Muscle layer of colon (tissue), 2 donors: ENCODE measurements around the gene KRTAP22-1.

Source experiments
- H3K27ac ChIP-seq: one replicate; pipeline ENCODE4 v1.7.0; 2013; ENCODE audit warnings: low read depth, mild to moderate bottlenecking, low read length, moderate library complexity
- H3K27me3 ChIP-seq, 2 donors: one replicate each; pipeline ENCODE4 v1.7.0; 2013; ENCODE audit warnings: low read length in 2 of 2, mild to moderate bottlenecking in 2 of 2; ENCODE audit not compliant: insufficient read depth in 2 of 2, control insufficient read depth in 1 of 2
- H3K36me3 ChIP-seq: one replicate; pipeline ENCODE4 v1.7.0; 2013; ENCODE audit warnings: mild to moderate bottlenecking, low read length; ENCODE audit not compliant: insufficient read depth
- H3K4me1 ChIP-seq: one replicate; pipeline ENCODE4 v1.7.0; 2013; ENCODE audit warnings: mild to moderate bottlenecking, low read length; ENCODE audit not compliant: insufficient read depth
- H3K4me3 ChIP-seq, 2 donors: one replicate each; pipeline ENCODE4 v1.7.0; 2013; ENCODE audit warnings: low read length in 2 of 2, low read depth in 1 of 2, mild to moderate bottlenecking in 1 of 2, moderate library complexity in 1 of 2
- H3K9ac ChIP-seq: one replicate; pipeline ENCODE4 v1.7.0; 2013; ENCODE audit warnings: low read length
- H3K9me3 ChIP-seq: one replicate; pipeline ENCODE4 v1.7.0; 2013; ENCODE audit warnings: mild to moderate bottlenecking, low read length
- donor health status: abdominal sarcoma.
- donor health status: Adenocarcinoma of cecum.

KRTAP22-1 gene

GRCh38 chr21:30600787-30601186 lies at the start of gene KRTAP22-1:
TSS of gene KRTAP22-1 (plus strand) at chr21:30601087.
- Histone ChIP-seq H3K9me3 (no peaks in the 10 kb centered on the region), H3K27ac (no peak within 1 kb of the TSS), H3K27me3 (no peaks in the 10 kb centered on the region), H3K4me3 (no peak within 1 kb of the TSS), H3K36me3 (no peaks in the 10 kb centered on the region), H3K9ac (no peak within 1 kb of the TSS), H3K4me1 (no peaks in the 10 kb centered on the region)

DNA sequence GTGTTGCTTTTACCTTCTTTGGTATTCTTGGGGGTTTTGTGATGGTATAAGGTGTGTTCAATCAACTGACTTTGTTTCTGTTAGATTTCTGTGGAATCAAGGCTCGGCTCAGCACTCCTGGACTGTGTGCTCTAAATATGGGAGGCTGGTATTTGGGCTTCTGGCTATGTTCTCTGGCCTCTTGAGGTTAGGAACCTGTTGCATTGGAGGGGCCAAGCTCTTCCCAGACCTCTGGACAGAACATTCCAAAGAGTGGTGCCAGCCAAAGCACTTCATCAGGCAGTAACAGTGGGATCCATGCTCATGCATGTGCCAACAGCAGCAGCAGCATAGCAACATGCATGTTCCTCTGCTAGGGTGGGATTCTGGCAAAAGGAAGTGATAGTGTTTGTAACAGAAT lies 48.1 kb upstream of the KRTAP22-1 start:
- H3K4me1 ChIP-seq: no peaks in the 10 kb centered on the region
- H3K9me3 ChIP-seq: no peaks in the 10 kb centered on the region
- no peak overlapping the region for H3K9ac ChIP-seq
- no peaks in the 10 kb centered on the region for H3K27me3 ChIP-seq
- H3K27ac ChIP-seq: no peak overlapping the region
- H3K4me3 ChIP-seq: no peak overlapping the region
- no peaks in the 10 kb centered on the region for H3K36me3 ChIP-seq

DNA sequence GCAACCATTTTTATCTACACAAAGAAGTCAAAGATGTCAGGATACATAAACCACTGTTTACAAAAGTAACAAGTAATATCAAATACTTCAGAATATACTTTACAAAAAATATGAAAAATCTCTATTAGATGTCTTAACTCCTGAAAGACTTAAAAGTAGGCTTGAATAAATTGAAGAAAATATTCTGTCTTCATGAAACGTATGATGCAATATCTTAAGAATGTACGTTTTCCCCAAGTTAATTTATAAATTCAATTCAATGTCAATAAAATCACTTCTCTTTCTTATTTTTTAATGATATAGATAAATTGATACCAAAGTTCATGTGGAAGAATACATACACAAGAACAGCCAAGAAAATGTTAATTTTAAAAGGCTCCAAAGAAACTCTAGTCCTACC lies 45.8 kb upstream of the KRTAP22-1 start:
- H3K4me3 ChIP-seq: no peak overlapping the region

DNA sequence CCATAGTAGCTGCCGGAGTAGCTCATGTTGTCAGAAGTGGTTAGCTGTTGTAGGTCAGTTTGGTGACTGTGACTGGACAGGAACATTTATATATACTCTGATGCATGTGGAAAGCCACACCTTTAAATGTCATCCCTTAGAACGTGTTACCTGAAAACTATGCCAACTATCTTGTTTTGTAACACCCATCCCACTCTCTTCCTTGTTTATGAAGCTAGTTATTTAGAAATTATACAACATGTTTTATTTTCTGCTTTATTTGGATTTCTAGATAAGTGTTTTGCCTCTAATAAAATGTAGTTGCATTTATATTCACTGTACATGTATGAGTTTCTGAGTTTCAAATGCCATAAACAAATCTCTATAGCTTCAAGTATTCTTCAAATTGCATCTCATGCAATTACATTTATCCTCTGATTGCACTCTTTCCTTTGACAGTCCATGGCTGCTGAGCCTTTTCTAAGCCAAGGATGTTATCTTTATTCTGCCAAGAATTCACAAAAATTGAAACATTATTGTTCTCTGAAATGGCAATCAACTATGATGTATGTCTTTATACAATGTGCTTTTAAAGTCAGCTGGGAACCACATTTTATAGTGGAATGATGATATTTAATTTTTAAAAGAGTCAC lies 39.5 kb upstream of the KRTAP22-1 start, which contains the start of gene KRTAP19-7:
KRTAP19-7 (minus strand) TSS at position 51 of the 632 bp plus-strand sequence; CDS start at position 26, 25 bp downstream.
- Histone ChIP-seq H3K27ac (no peak within 1 kb of the TSS), H3K4me1 (no peaks in the 10 kb centered on the region), H3K36me3 (no peaks in the 10 kb centered on the region), H3K9me3 (no peaks in the 10 kb centered on the region), H3K4me3 (no peak within 1 kb of the TSS), H3K27me3 (no peaks in the 10 kb centered on the region), H3K9ac (no peak within 1 kb of the TSS)

More for the DNA sequence above, 45.8 kb upstream of the KRTAP22-1 start:
- Histone ChIP-seq H3K27ac (no peak overlapping the region), H3K4me1 (no peaks in the 10 kb centered on the region), H3K9ac (no peak overlapping the region), H3K36me3 (no peaks in the 10 kb centered on the region), H3K9me3 (no peaks in the 10 kb centered on the region), H3K27me3 (no peaks in the 10 kb centered on the region)

DNA sequence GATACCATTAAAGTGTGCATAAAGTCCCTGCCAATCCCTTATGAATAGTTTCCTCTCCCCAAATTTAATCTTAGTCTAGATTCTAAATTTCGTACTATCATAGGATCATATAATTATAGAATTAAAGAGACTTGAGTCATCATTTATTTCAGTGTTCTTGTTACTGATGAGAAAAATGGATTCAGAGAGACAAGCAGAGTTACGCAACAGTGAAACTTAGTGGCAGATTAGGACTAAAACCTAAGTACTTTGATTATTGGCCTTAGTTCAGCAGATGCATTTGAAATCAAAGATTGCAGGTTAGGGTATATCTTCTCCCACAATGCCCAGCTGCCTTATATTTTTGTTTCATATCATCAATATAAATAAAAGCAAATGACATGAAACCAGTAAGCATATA lies 38.9 kb upstream of the KRTAP22-1 start:
- H3K9ac ChIP-seq: no peak overlapping the region
- no peaks in the 10 kb centered on the region for H3K27me3 ChIP-seq
- H3K4me1 ChIP-seq: no peaks in the 10 kb centered on the region
- H3K9me3 ChIP-seq: no peaks in the 10 kb centered on the region
- H3K27ac ChIP-seq: no peak overlapping the region
- no peak overlapping the region for H3K4me3 ChIP-seq
- H3K36me3 ChIP-seq: no peaks in the 10 kb centered on the region

GRCh38 chr21:30563072-30563471 lies 37.8 kb upstream of the KRTAP22-1 start:
- no peak overlapping the region for H3K9ac ChIP-seq
- no peaks in the 10 kb centered on the region for H3K9me3 ChIP-seq
- no peak overlapping the region for H3K4me3 ChIP-seq
- H3K27me3 ChIP-seq: no peaks in the 10 kb centered on the region
- H3K36me3 ChIP-seq: no peaks in the 10 kb centered on the region
- no peaks in the 10 kb centered on the region for H3K4me1 ChIP-seq
- H3K27ac ChIP-seq: no peak overlapping the region

DNA sequence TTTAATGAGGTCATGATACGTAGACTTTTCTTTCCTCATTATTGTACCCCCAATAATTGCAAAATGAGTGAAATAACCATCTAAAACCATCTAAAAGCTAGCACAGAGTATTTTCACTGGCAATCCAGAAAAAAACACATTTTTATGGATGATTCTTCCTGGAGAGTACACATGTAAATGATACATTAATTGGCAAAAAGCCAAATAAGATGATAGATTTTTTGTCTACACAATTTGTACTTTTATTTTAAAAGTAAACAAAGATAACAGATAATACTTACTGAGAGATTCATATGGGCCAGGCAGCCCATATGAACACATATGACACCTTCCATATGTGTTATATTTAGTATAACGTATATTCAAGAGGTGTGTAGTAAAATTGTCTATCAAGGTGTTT lies 37.3 kb upstream of the KRTAP22-1 start:
- no peak overlapping the region for H3K4me3 ChIP-seq
- no peaks in the 10 kb centered on the region for H3K27me3 ChIP-seq
- no peaks in the 10 kb centered on the region for H3K4me1 ChIP-seq
- no peak overlapping the region for H3K9ac ChIP-seq
- no peak overlapping the region for H3K27ac ChIP-seq
- no peaks in the 10 kb centered on the region for H3K9me3 ChIP-seq
- no peaks in the 10 kb centered on the region for H3K36me3 ChIP-seq

GRCh38 chr21:30567617-30568016 lies 33.3 kb upstream of the KRTAP22-1 start:
- Histone ChIP-seq H3K4me3 (no peak overlapping the region), H3K4me1 (no peaks in the 10 kb centered on the region), H3K9me3 (no peaks in the 10 kb centered on the region), H3K9ac (no peak overlapping the region), H3K27ac (no peak overlapping the region), H3K27me3 (no peaks in the 10 kb centered on the region), H3K36me3 (no peaks in the 10 kb centered on the region)

GRCh38 chr21:30577766-30578165 lies 23.1 kb upstream of the KRTAP22-1 start:
- Histone ChIP-seq H3K4me3 (no peak overlapping the region), H3K9ac (no peak overlapping the region), H3K9me3 (no peaks in the 10 kb centered on the region), H3K4me1 (no peaks in the 10 kb centered on the region), H3K27me3 (no peaks in the 10 kb centered on the region), H3K36me3 (no peaks in the 10 kb centered on the region), H3K27ac (no peak overlapping the region)

- no peak overlapping the region for H3K4me3 ChIP-seq
- H3K27ac ChIP-seq: no peak overlapping the region
- no peaks in the 10 kb centered on the region for H3K27me3 ChIP-seq
Measured at GRCh38 chr21:30579346-30579745, 21.5 kb upstream of the KRTAP22-1 start.

DNA sequence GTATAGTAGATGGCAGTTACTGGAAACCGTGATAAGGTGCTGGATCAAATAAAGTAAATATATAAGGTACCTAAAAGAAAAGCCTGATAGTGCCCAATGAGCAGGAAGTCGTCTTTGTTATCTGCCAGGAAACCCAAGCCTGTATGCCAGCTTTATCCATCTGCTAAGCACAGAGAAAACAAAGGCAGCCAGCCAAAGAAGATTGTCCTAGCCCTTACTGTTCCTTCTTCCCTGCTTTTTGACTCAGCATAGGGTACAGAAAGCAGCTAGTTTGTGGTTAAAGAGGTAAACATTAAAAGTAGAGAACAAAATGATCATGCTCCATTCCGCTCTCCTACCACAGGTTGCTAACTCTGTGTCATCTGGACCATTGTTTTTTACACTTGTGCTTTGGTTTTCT lies 20.8 kb upstream of the KRTAP22-1 start:
- Histone ChIP-seq H3K9ac (no peak overlapping the region), H3K36me3 (no peaks in the 10 kb centered on the region), H3K27ac (no peak overlapping the region), H3K27me3 (no peaks in the 10 kb centered on the region), H3K4me1 (no peaks in the 10 kb centered on the region), H3K4me3 (no peak overlapping the region), H3K9me3 (no peaks in the 10 kb centered on the region)

More at GRCh38 chr21:30579346-30579745, 21.5 kb upstream of the KRTAP22-1 start:
- Histone ChIP-seq H3K9ac (no peak overlapping the region), H3K36me3 (no peaks in the 10 kb centered on the region), H3K9me3 (no peaks in the 10 kb centered on the region), H3K4me1 (no peaks in the 10 kb centered on the region)

- H3K9me3 ChIP-seq: no peaks in the 10 kb centered on the region
- H3K9ac ChIP-seq: no peak overlapping the region
- no peaks in the 10 kb centered on the region for H3K4me1 ChIP-seq
- H3K27me3 ChIP-seq: no peaks in the 10 kb centered on the region
- no peaks in the 10 kb centered on the region for H3K36me3 ChIP-seq
- no peak overlapping the region for H3K27ac ChIP-seq
- H3K4me3 ChIP-seq: no peak overlapping the region
Measured at GRCh38 chr21:30582870-30583269, 18.0 kb upstream of the KRTAP22-1 start.
